ENCODE results near the gene BTF3.

BTF3 gene

DNA sequence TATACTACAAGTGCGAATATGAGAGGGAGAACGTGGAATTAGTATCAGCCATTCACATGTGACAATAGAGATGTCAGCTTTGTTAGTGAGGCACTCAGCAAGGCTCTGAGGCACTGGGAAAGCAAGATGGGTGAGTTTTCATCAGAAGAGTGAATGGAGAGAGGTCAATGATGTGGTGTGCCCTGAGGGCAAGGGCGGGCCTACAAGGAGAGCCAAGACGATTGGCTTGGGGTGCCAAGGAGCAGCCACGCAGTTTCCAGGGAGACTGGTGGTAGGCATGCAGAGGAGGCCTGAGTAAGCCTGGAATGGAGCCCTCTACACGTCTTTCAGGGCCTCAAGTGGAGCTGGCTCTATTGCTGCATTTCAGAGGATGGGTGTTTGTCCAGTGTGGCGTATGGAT, 24.7 kb downstream of the BTF3 start:
- DNase-seq (ENCODE audit: low read depth in 2 of 3, low spot score in 1 of 3) = no peak

- DNase-seq (ENCODE audit: low read depth in 2 of 3, low spot score in 1 of 3) = no peak
These were observed 25.6 kb downstream of the BTF3 start for GRCh38 chr5:73523861-73524260.

- DNase-seq (ENCODE audit: low read depth in 2 of 3, low spot score in 1 of 3) = no peak
These were observed 27.5 kb downstream of the BTF3 start for GRCh38 chr5:73525606-73526203.

DNA sequence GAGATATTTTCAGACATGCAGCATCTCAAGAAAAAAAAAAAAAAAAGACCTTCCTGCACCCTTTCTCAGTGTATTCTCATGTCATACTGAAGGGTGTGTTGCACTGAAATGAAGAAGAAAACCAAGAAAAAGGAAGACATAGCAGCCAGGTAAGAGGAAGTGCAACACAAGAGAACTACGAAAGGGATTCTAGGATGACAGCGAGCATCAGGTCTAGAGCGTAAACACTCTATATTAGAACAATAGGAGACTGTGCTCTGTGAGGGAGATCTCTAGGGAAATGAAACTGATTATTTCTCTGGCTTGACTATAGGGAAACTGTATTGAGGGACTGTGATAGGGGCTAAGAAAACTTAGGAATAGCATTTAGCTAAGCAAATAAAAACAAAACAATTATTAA, 30.0 kb downstream of the BTF3 start:
- no peak for DNase-seq (ENCODE audit: low read depth in 2 of 3, low spot score in 1 of 3)

DNA sequence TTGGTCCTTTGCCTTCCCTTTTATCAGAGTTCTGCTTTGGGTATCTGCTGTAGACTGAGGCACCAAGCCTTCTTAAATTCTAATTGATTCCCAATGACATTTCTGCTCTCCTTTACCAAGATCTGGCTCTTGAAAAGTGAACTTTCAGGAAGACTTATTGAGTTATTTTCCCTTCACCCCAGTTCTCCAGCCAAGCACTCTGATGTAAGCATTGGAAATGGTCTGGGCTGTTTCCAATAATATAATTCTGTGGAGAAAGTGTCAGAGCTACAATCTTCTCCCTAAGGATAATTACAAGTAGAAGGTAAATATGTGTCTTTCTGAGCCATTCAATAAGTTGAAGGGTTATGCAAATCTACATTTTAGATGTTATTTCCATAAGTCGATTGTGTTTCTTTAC, 30.8 kb downstream of the BTF3 start:
- DNase-seq (ENCODE audit: low read depth in 2 of 3, low spot score in 1 of 3) = no peak

DNA sequence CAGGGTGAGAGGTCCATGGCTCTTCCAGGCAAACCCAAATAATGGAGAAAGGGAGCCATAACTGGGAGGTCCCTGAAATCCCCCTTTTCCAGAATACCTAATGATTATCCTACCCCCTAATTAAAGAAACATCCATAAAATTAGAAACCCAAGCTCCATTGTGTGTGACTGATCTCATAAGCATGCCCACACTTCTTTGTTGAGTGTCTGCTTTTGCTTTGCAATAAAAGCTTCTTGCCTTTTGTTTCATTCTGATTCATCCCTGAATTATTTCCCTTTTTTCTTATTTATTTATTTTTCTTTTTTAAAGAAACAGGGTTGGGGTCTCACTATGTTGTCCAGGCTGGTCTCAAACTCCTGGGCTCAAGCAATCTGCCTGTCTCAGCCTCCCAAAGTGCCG, 33.1 kb downstream of the BTF3 start:
- no peak for DNase-seq (ENCODE audit: low read depth in 2 of 3, low spot score in 1 of 3)

- DNase-seq (ENCODE audit: low read depth in 2 of 3, low spot score in 1 of 3) = no peak
These were observed 34.0 kb downstream of the BTF3 start for GRCh38 chr5:73532195-73532594.

DNA sequence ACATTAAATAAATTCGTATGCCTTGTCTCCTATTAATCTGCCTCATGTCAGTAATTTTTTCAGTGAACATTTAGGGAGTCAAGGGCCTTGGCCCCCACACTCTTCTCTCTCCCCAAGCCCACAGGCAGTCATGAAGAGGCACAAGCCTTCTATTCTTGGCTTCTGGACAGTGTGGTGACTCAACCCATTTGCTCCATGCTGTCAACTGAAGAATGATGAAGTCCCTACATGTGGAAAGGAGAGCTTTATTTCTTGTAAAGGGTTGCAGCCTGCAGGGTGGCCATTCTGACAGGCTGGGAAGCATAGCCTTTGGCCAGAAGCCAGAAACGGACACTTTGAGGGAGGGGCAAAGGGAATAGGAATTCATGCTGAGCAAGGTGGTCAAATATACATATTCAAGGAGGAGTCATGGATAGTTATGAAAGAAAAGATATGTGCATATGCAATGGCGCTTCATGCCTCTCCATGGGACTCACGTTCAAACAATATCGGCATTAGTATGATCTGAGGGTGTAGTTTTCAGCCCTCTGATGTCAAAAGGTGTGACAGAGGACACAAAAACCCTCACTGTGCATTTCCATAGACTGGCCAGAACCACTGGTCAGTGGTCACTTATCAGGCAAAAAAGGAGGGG, 35.9 kb downstream of the BTF3 start:
- DNase-seq (ENCODE audit: low read depth in 2 of 3, low spot score in 1 of 3) = no peak

DNA sequence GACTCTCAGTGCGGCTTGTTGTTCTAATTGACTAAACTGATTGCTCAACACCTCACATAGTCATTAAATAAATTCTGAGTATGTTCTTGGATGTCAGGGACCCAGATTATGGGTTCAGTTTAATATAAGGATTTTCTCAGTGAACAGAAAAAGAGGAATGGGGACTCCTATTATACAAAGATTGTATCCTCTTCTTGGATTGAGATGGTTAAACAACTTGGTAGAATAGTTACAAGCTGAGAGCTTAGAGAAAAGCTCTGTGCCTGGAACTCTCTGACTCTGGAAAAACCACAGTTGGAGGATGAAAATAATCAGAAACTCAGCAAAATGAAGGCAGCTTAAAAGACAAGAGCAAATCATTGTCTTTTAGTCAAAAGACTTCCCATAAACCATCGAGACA, 36.7 kb downstream of the BTF3 start:
- no peak for DNase-seq (ENCODE audit: low read depth in 2 of 3, low spot score in 1 of 3)

DNA sequence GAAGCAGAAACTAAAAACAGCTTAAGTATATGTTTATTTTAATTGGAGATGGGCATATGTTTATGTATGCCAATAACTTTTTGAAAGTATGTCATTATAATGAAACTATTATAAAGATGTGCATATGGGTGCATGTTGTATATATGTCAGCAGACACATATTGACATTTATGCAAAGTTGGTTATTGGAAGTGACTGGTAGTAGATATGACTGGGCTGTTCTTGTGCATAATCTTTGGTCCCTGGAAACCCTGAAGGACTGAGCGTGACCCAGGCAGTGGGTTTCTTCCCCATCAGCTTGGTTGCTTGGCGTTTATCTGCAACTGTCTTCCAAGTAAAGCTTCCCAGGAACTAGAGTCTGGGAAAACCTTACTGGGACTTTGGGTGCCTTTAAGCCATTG, 41.5 kb downstream of the BTF3 start:
- DNase-seq (ENCODE audit: low read depth in 2 of 3, low spot score in 1 of 3) = no peak

- DNase-seq (ENCODE audit: low read depth in 2 of 3, low spot score in 1 of 3) = no peak
These were observed 42.0 kb downstream of the BTF3 start for GRCh38 chr5:73540192-73540591.

DNA sequence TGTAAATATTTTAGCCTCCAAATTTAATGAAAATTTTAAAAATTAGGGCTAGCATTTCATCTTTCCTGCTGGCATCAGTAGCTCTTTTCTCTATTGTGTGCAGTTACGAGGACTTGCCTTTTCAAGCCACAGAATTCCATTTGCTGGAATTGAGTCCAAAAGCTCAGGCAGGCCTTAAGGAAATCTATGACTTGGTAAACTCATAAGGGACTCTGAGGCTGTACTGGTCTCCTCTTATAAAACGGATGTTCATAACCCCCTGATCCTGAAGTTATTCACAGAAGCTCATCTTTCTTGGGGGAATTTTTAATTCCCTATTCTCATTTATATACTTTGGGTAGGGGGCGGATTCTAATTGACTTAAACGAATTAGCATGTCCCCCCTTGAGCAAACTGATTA, 43.8 kb downstream of the BTF3 start:
- no peak for DNase-seq (ENCODE audit: low read depth in 2 of 3, low spot score in 1 of 3)

GRCh38 chr5:73544429-73545402, 46.5 kb downstream of the BTF3 start:
- DNase-seq (ENCODE audit: low read depth in 2 of 3, low spot score in 1 of 3) = no peak

DNA sequence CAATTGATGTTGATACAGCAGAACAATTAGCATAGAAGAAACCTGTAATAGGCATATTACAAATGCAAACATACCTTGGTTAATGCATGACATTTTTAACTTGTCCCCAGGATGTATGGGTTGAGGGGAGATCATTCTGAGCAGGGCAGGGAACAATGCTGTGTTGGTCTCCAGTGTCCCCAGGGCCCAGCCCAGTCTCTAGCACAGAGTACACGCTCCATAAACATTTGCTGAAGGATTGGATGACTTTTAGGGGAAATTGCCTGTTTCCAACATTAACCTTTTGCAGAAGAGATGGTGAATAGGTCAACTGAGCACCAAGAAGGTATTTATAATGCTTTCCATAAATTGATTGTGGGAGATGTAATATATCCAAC, 47.1 kb downstream of the BTF3 start:
- no peak for DNase-seq (ENCODE audit: low read depth in 2 of 3, low spot score in 1 of 3)

DNA sequence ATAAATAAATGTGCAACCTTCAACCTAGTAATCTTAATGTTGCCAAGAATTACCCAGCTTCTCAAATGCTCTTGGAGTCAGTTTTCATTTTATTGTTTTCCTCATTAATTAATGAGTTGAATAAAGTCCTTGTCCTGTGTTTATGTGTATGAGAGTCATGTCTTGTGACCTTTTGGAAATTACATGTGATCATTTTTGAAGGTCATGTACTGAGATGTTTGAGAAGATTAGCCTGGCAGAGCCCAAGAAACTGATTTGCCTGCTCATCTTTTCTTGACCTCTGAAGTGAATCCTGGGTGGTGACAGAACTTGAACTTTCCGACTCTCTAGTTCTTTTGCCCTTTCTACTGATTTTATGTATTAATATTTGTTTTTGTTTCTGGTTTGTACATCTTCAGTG, 51.8 kb downstream of the BTF3 start:
- no peak for DNase-seq (ENCODE audit: low read depth in 2 of 3, low spot score in 1 of 3)

GRCh38 chr5:73552642-73553041, 54.4 kb downstream of the BTF3 start:
- no peak for DNase-seq (ENCODE audit: low read depth in 2 of 3, low spot score in 1 of 3)

Measured in stimulated activated CD4-positive, alpha-beta T cell treated with anti-CD3 and anti-CD28 coated beads, Interleukin-12 subunit alpha, Interleukin-12 subunit beta, amount 100 ng/mL, for 48 hours (primary cell).